PC-3 (cell line): ENCODE results near the gene DICER1. TPM values are rescaled to one million over a fixed set of nuclear protein-coding genes. Genes with fewer than 3 reads are reported as not detected.

Experiments
- ATAC-seq: fragments of 200-7000 bp; cut with Tn5 transposase; 2 replicates; pipeline ENCODE4 v1.9.1; 2020; ENCODE audit warnings: mild to moderate bottlenecking, moderate library complexity
- BruUV-seq: library from RNA; stranded (reverse); fragments of 400-500 nt; replicated peaks from 2 replicates; lab custom pipeline; 2021; lab: Mats Ljungman, UMichigan
- CTCF ChIA-PET: fragments of 300-600 bp; sonication (Branson Sonifier 250); formaldehyde crosslinking; loops from one replicate; lab custom pipeline; 2022; ENCODE audit warnings: antibody characterized with exemption; lab: Charles Lee
- POLR2A ChIA-PET: fragments of 300-600 bp; sonication (Branson Sonifier 250); formaldehyde crosslinking; loops from one replicate; lab custom pipeline; 2022; ENCODE audit warnings: antibody characterized with exemption; ENCODE audit not compliant: unreplicated experiment; lab: Charles Lee
- DNase-seq: peaks from one replicate; pipeline ENCODE4 v3.0.0-alpha.2; 2015
- H2AFZ ChIP-seq: fragments of 300-600 bp; sonication (generic); 2 replicates; pipeline ENCODE4 v1.6.0; 2016; ENCODE audit warnings: antibody characterized with exemption, low read length
- H3F3A ChIP-seq: fragments of 300-600 bp; sonication (generic); one replicate; pipeline ENCODE4 v1.6.0; 2017; ENCODE audit warnings: antibody characterized with exemption, low read length, control low read depth, mild to moderate bottlenecking; ENCODE audit not compliant: unreplicated experiment
- H3K27ac ChIP-seq: fragments of 300-600 bp; sonication (generic); 2 replicates; pipeline ENCODE4 v1.5.1; 2016; ENCODE audit warnings: mild to moderate bottlenecking, low read length
- H3K27me3 ChIP-seq: fragments of 300-600 bp; sonication (generic); 2 replicates; pipeline ENCODE4 v1.6.1; 2016; ENCODE audit warnings: low read length, mixed read lengths
- H3K36me3 ChIP-seq: fragments of 300-600 bp; sonication (generic); 2 replicates; pipeline ENCODE4 v1.6.1; 2016; ENCODE audit warnings: low read depth, mixed run types, low read length, mixed read lengths
- H3K4me1 ChIP-seq: fragments of 300-600 bp; sonication (generic); 2 replicates; pipeline ENCODE4 v1.5.1; 2016; ENCODE audit warnings: low read length; ENCODE audit not compliant: insufficient read depth
- H3K4me2 ChIP-seq: fragments of 300-600 bp; sonication (generic); 2 replicates; pipeline ENCODE4 v1.6.0; 2016; ENCODE audit warnings: low read length
- H3K4me3 ChIP-seq: fragments of 300-600 bp; sonication (generic); 2 replicates; pipeline ENCODE4 v1.5.1; 2016; ENCODE audit warnings: mild to moderate bottlenecking, low read length, mixed read lengths
- H3K79me2 ChIP-seq: fragments of 300-600 bp; sonication (generic); 2 replicates; pipeline ENCODE4 v1.6.1; 2017; ENCODE audit warnings: low read length, mixed read lengths
- H3K9ac ChIP-seq: fragments of 300-600 bp; sonication (generic); 2 replicates; pipeline ENCODE4 v1.6.0; 2016; ENCODE audit warnings: mild to moderate bottlenecking, low read length
- H3K9me2 ChIP-seq: fragments of 300-600 bp; sonication (generic); replicated peaks from 2 replicates; pipeline ENCODE4 v1.6.1; 2016; ENCODE audit warnings: mixed run types, low read length, mixed read lengths
- H3K9me3 ChIP-seq: fragments of 300-600 bp; sonication (generic); 2 replicates; pipeline ENCODE4 v1.6.1; 2016; ENCODE audit warnings: low read length, mixed read lengths
- H4K20me1 ChIP-seq: fragments of 300-600 bp; sonication (generic); 2 replicates; pipeline ENCODE4 v1.6.1; 2016; ENCODE audit warnings: low read length, mixed read lengths
- CTCF ChIP-seq: fragments of 300-600 bp; sonication (generic); conservative IDR thresholded peaks from 2 replicates; pipeline ENCODE4 v1.5.1; 2017; ENCODE audit warnings: antibody characterized with exemption, low read depth, mild to moderate bottlenecking, low read length
- EZH2 ChIP-seq: fragments of 300-600 bp; sonication (generic); IDR thresholded peaks from one replicate; pipeline ENCODE4 v1.6.1; 2017; ENCODE audit warnings: antibody characterized with exemption, mild to moderate bottlenecking, low read length; ENCODE audit not compliant: unreplicated experiment
- EZH2phosphoT487 ChIP-seq: fragments of 300-600 bp; sonication (generic); IDR thresholded peaks from 2 replicates; pipeline ENCODE4 v1.6.1; 2018; ENCODE audit warnings: mild to moderate bottlenecking, antibody characterized with exemption, low read length, borderline replicate concordance
- intact Hi-C: fragments of 100-400 bp; cut with micrococcal nuclease; formaldehyde crosslinking; loops from 2 replicates; pipeline ENCODE4 v1.9.0; 2023
- total RNA-seq: library from RNA; depleted of rRNA; stranded (reverse); fragments of >200 nt; gene quantifications from 2 replicates; pipeline ENCODE4 v1.2.3, GENCODE V29; 2014

DICER1 gene
- total RNA-seq, 1 experiment from 2014 or later = 29.9 TPM

- H3K9me3 ChIP-seq = no peaks in the 10 kb centered on the region
- H3K4me2 ChIP-seq = no peak overlapping the region
- TF ChIP-seq EZH2phosphoT487 (no peak), CTCF (no peak), EZH2 (no peak)
- no peak overlapping the region for H3K9ac ChIP-seq
- no peaks in the 10 kb centered on the region for H3K4me1 ChIP-seq
- ATAC-seq = no peak
- ChIA-PET CTCF (no interaction called here), POLR2A (no interaction called here)
- H2AFZ ChIP-seq = no peak overlapping the region
- no peak for DNase-seq
- no peaks in the 10 kb centered on the region for H3F3A ChIP-seq
- H3K9me2 ChIP-seq = no peaks in the 10 kb centered on the region
- no peaks in the 10 kb centered on the region for H4K20me1 ChIP-seq
- intact Hi-C loops = no loop called here
- H3K36me3 ChIP-seq = no peaks in the 10 kb centered on the region
- H3K27me3 ChIP-seq = peaks cover 47% of the 10 kb centered on the region
- H3K4me3 ChIP-seq = no peak overlapping the region
- no TSS peak for BruUV-seq
- no peaks in the 10 kb centered on the region for H3K79me2 ChIP-seq
- H3K27ac ChIP-seq = no peak overlapping the region
Observed at GRCh38 chr14:95070748-95071435, 86.4 kb downstream of the DICER1 start.

- H3K9ac ChIP-seq = no peak overlapping the region
- H3K9me3 ChIP-seq = no peaks in the 10 kb centered on the region
- H3K4me1 ChIP-seq = no peaks in the 10 kb centered on the region
- no TSS peak for BruUV-seq
- no peak for ATAC-seq
- H3K4me3 ChIP-seq = no peak overlapping the region
- H3K79me2 ChIP-seq = no peaks in the 10 kb centered on the region
- H3K4me2 ChIP-seq = no peak overlapping the region
- H3K9me2 ChIP-seq = no peaks in the 10 kb centered on the region
- intact Hi-C loops = no loop called here
- no peaks in the 10 kb centered on the region for H4K20me1 ChIP-seq
- no peak for TF ChIP-seq CTCF
- no peak for TF ChIP-seq EZH2
- TF ChIP-seq EZH2phosphoT487 = no peak
- H3F3A ChIP-seq = no peaks in the 10 kb centered on the region
- no peak overlapping the region for H2AFZ ChIP-seq
- ChIA-PET POLR2A (no interaction called here), CTCF (no interaction called here)
- peaks cover 42% of the 10 kb centered on the region for H3K27me3 ChIP-seq
- no peak for DNase-seq
- H3K27ac ChIP-seq = no peak overlapping the region
- no peaks in the 10 kb centered on the region for H3K36me3 ChIP-seq
Observed at GRCh38 chr14:95069547-95069946, 87.8 kb downstream of the DICER1 start.

GRCh38 chr14:95069018-95069417 lies 88.3 kb downstream of the DICER1 start:
- H3K4me3 ChIP-seq = no peak overlapping the region

More at GRCh38 chr14:95069018-95069417, 88.3 kb downstream of the DICER1 start:
- H3K4me2 ChIP-seq = no peak overlapping the region
- H3F3A ChIP-seq = no peaks in the 10 kb centered on the region
- no peak overlapping the region for H2AFZ ChIP-seq
- TF ChIP-seq EZH2phosphoT487 (no peak), CTCF (no peak), EZH2 (no peak)
- no peak overlapping the region for H3K9ac ChIP-seq
- no TSS peak for BruUV-seq
- H3K27me3 ChIP-seq = peaks cover 37% of the 10 kb centered on the region
- no peaks in the 10 kb centered on the region for H3K36me3 ChIP-seq
- no peaks in the 10 kb centered on the region for H3K4me1 ChIP-seq
- intact Hi-C loops = no loop called here
- H4K20me1 ChIP-seq = no peaks in the 10 kb centered on the region
- DNase-seq (no peak), ATAC-seq (no peak)
- no peak overlapping the region for H3K27ac ChIP-seq
- no peaks in the 10 kb centered on the region for H3K79me2 ChIP-seq
- POLR2A ChIA-PET = no interaction called here
- no peaks in the 10 kb centered on the region for H3K9me2 ChIP-seq
- CTCF ChIA-PET = no interaction called here
- H3K9me3 ChIP-seq = no peaks in the 10 kb centered on the region
